Mesenchymal stem cell (in vitro differentiated cells and primary cell): ENCODE results near the gene PHACTR2.

Source experiments
- DNase-seq: peaks from one replicate; pipeline ENCODE4 v3.0.0-alpha.2; 2013
- H2AFZ ChIP-seq: one replicate; pipeline ENCODE4 v1.6.1; 2013; ENCODE audit warnings: low read depth, mild to moderate bottlenecking, control low read depth, inconsistent platforms, low read length, moderate library complexity
- H2AK5ac ChIP-seq: 2 replicates; pipeline ENCODE4 v1.6.1; 2013; ENCODE audit warnings: low read length, moderate library complexity, mild to moderate bottlenecking, inconsistent platforms; ENCODE audit not compliant: severe bottlenecking
- H2BK120ac ChIP-seq: one replicate; pipeline ENCODE4 v1.6.1; 2013; ENCODE audit warnings: low read depth, mild to moderate bottlenecking, inconsistent platforms, low read length, moderate library complexity
- H2BK12ac ChIP-seq, 2 experiments: one replicate each; pipeline ENCODE4 v1.6.1; 2013; ENCODE audit warnings: inconsistent platforms in 2 of 2, low read length in 2 of 2, mild to moderate bottlenecking in 2 of 2, moderate library complexity in 2 of 2, control low read depth in 1 of 2
- H2BK15ac ChIP-seq: one replicate; pipeline ENCODE4 v1.6.1; 2013; ENCODE audit warnings: mild to moderate bottlenecking, low read depth, inconsistent platforms; ENCODE audit not compliant: poor library complexity, severe bottlenecking
- H2BK5ac ChIP-seq: 2 replicates; pipeline ENCODE4 v1.6.1; 2013; ENCODE audit warnings: low read depth, mild to moderate bottlenecking, low read length, control low read depth, inconsistent platforms; ENCODE audit not compliant: poor library complexity, severe bottlenecking
- H3K14ac ChIP-seq, 2 experiments: one replicate each; pipeline ENCODE4 v1.6.1; 2013; ENCODE audit warnings: inconsistent platforms in 2 of 2, low read length in 2 of 2, control low read depth in 1 of 2, mild to moderate bottlenecking in 1 of 2, moderate library complexity in 1 of 2
- H3K18ac ChIP-seq, 2 experiments: one replicate each; pipeline ENCODE4 v1.6.1; 2013; ENCODE audit warnings: inconsistent platforms in 2 of 2, low read length in 2 of 2, control low read depth in 1 of 2, low read depth in 1 of 2, mild to moderate bottlenecking in 1 of 2
- H3K23ac ChIP-seq, 2 experiments: one replicate each; pipeline ENCODE4 v1.6.1; 2013; ENCODE audit warnings: inconsistent platforms in 2 of 2, low read length in 2 of 2, mild to moderate bottlenecking in 2 of 2, moderate library complexity in 2 of 2, control low read depth in 1 of 2
- H3K27ac ChIP-seq: 2 replicates; pipeline ENCODE4 v1.5.1; 2013; ENCODE audit warnings: mild to moderate bottlenecking, moderate library complexity, low read length, control low read depth, inconsistent platforms; ENCODE audit not compliant: poor library complexity, severe bottlenecking
- H3K27me3 ChIP-seq, 2 experiments: 2 replicates each; pipeline versions ENCODE4 v1.6.1 to v1.7.0; 2013; ENCODE audit warnings: low read length in 2 of 2, mild to moderate bottlenecking in 2 of 2, moderate library complexity in 2 of 2, control low read depth in 1 of 2, inconsistent platforms in 1 of 2; ENCODE audit not compliant: control insufficient read depth in 1 of 2, insufficient read depth in 1 of 2
- H3K36me3 ChIP-seq, 2 experiments: 2 replicates each; pipeline versions ENCODE4 v1.6.1 to v1.7.0; 2013; ENCODE audit warnings: low read length in 2 of 2, control low read depth in 1 of 2, inconsistent platforms in 1 of 2, low read depth in 1 of 2, mild to moderate bottlenecking in 1 of 2; ENCODE audit not compliant: insufficient read depth in 2 of 2, control insufficient read depth in 1 of 2
- H3K4ac ChIP-seq, 2 experiments: one replicate each; pipeline ENCODE4 v1.6.1; 2013; ENCODE audit warnings: inconsistent platforms in 2 of 2, low read length in 2 of 2, mild to moderate bottlenecking in 2 of 2, moderate library complexity in 2 of 2, control low read depth in 1 of 2, low read depth in 1 of 2
- H3K4me1 ChIP-seq: 2 replicates; pipeline ENCODE4 v1.6.1; 2013; ENCODE audit warnings: low read depth, low read length, control low read depth; ENCODE audit not compliant: control insufficient read depth, insufficient read depth
- H3K4me2 ChIP-seq: 2 replicates; pipeline ENCODE4 v1.6.1; 2013; ENCODE audit warnings: low read length, mild to moderate bottlenecking, inconsistent platforms; ENCODE audit not compliant: poor library complexity, severe bottlenecking
- H3K4me3 ChIP-seq, 2 experiments: 2 replicates each; pipeline versions ENCODE4 v1.5.1 to v1.7.0; 2013; ENCODE audit warnings: low read length in 2 of 2, mild to moderate bottlenecking in 2 of 2, control low read depth in 1 of 2, low read depth in 1 of 2; ENCODE audit not compliant: insufficient read depth in 1 of 2
- H3K79me1 ChIP-seq: replicated peaks from 2 replicates; pipeline ENCODE4 v1.6.1; 2013; ENCODE audit warnings: mild to moderate bottlenecking, control low read depth, low read length, inconsistent platforms; ENCODE audit not compliant: poor library complexity, severe bottlenecking
- H3K9ac ChIP-seq: 2 replicates; pipeline ENCODE4 v1.7.0; 2013; ENCODE audit warnings: mild to moderate bottlenecking, low read length, moderate library complexity
- H3K9me3 ChIP-seq: 2 replicates; pipeline ENCODE4 v1.7.0; 2013; ENCODE audit warnings: mild to moderate bottlenecking, low read length; ENCODE audit not compliant: control insufficient read depth
- H4K8ac ChIP-seq: one replicate; pipeline ENCODE4 v1.6.1; 2013; ENCODE audit warnings: inconsistent platforms, mild to moderate bottlenecking, low read length, moderate library complexity
- H4K91ac ChIP-seq: one replicate; pipeline ENCODE4 v1.6.1; 2013; ENCODE audit warnings: mild to moderate bottlenecking, low read length, inconsistent platforms
- WGBS: methylation state at CpG from one replicate; pipeline ENCODE4 v1.1.7; 2013; ENCODE audit warnings: mixed read lengths; 5-methylcytosine and 5-hydroxymethylcytosine counted together

PHACTR2 gene

GRCh38 chr6:143758551-143758950, 80.8 kb downstream of the PHACTR2 start:
- H3K27ac ChIP-seq: no peak overlapping the region
- H3K27me3 ChIP-seq: no peaks in the 10 kb centered on the region
- H3K36me3 ChIP-seq: peaks cover 7 to 42% of the 10 kb centered on the region in 2 experiments
- no peak overlapping the region for H3K9ac ChIP-seq
- no peak overlapping the region for H2BK15ac ChIP-seq
- H4K8ac ChIP-seq: no peak overlapping the region
- H3K4me3 ChIP-seq: no peak overlapping the region
- no peak overlapping the region for H3K4me2 ChIP-seq
- H3K14ac ChIP-seq: no peak overlapping the region
- no peak overlapping the region for H2BK120ac ChIP-seq
- H4K91ac ChIP-seq: no peak overlapping the region
- no peaks in the 10 kb centered on the region for H3K4me1 ChIP-seq
- H3K79me1 ChIP-seq: peaks cover 3% of the 10 kb centered on the region
- no peak overlapping the region for H2AFZ ChIP-seq
- no peak overlapping the region for H3K23ac ChIP-seq
- DNase-seq: no peak
- H2AK5ac ChIP-seq: no peak overlapping the region
- H3K9me3 ChIP-seq: no peaks in the 10 kb centered on the region
- no peak overlapping the region for H3K4ac ChIP-seq
- no peak overlapping the region for H2BK5ac ChIP-seq
- no peak overlapping the region for H2BK12ac ChIP-seq
- no peak overlapping the region for H3K18ac ChIP-seq

- no peak overlapping the region for H3K4ac ChIP-seq
- WGBS: 94% methylated on average over 3 of the region's 3 CpGs
- no peaks in the 10 kb centered on the region for H3K27me3 ChIP-seq
- H2BK5ac ChIP-seq: no peak overlapping the region
- no peak overlapping the region for H2BK120ac ChIP-seq
- no peak overlapping the region for H3K4me3 ChIP-seq
- H3K14ac ChIP-seq: no peak overlapping the region
- H3K23ac ChIP-seq: no peak overlapping the region
- H3K79me1 ChIP-seq: peaks cover 3% of the 10 kb centered on the region
- H3K27ac ChIP-seq: no peak overlapping the region
- no peak overlapping the region for H2AK5ac ChIP-seq
- peak overlapping the region; percentile 15 for H3K9ac ChIP-seq
- DNase-seq: no peak
- peaks cover 3 to 37% of the 10 kb centered on the region in 2 experiments for H3K36me3 ChIP-seq
- H3K4me1 ChIP-seq: no peaks in the 10 kb centered on the region
- no peak overlapping the region for H4K8ac ChIP-seq
- H3K9me3 ChIP-seq: no peaks in the 10 kb centered on the region
- no peak overlapping the region for H3K18ac ChIP-seq
- no peak overlapping the region for H4K91ac ChIP-seq
- H2AFZ ChIP-seq: no peak overlapping the region
- H3K4me2 ChIP-seq: no peak overlapping the region
- no peak overlapping the region for H2BK15ac ChIP-seq
- no peak overlapping the region for H2BK12ac ChIP-seq
These were observed 81.9 kb downstream of the PHACTR2 start for GRCh38 chr6:143759666-143760065.

- Histone ChIP-seq H3K79me1 (peaks cover 2% of the 10 kb centered on the region), H3K27me3 (no peaks in the 10 kb centered on the region), H3K18ac (no peak overlapping the region), H2BK120ac (no peak overlapping the region), H4K8ac (no peak overlapping the region), H3K14ac (no peak overlapping the region), H3K4me2 (no peak overlapping the region), H3K9ac (no peak overlapping the region), H4K91ac (no peak overlapping the region), H3K27ac (no peak overlapping the region), H2BK12ac (no peak overlapping the region), H3K23ac (no peak overlapping the region), H3K36me3 (peaks cover 9 to 38% of the 10 kb centered on the region in 2 experiments), H3K4ac (no peak overlapping the region), H2AFZ (no peak overlapping the region), H2BK5ac (no peak overlapping the region), H3K4me1 (no peaks in the 10 kb centered on the region), H2BK15ac (no peak overlapping the region), H3K9me3 (no peaks in the 10 kb centered on the region), H3K4me3 (no peak overlapping the region), H2AK5ac (no peak overlapping the region)
- DNase-seq: no peak
These were observed 83.3 kb downstream of the PHACTR2 start for GRCh38 chr6:143761074-143761473.

- Histone ChIP-seq H3K4me1 (no peaks in the 10 kb centered on the region), H3K27me3 (no peaks in the 10 kb centered on the region), H2AFZ (no peak overlapping the region), H3K14ac (no peak overlapping the region), H3K18ac (no peak overlapping the region), H3K9ac (no peak overlapping the region), H3K79me1 (peaks cover 2% of the 10 kb centered on the region), H3K36me3 (peaks cover 9 to 47% of the 10 kb centered on the region in 2 experiments), H2BK120ac (no peak overlapping the region), H3K4me3 (no peak overlapping the region), H2BK15ac (no peak overlapping the region), H4K8ac (no peak overlapping the region), H2AK5ac (no peak overlapping the region), H3K4me2 (no peak overlapping the region), H2BK5ac (no peak overlapping the region), H2BK12ac (no peak overlapping the region), H3K27ac (no peak overlapping the region), H3K23ac (no peak overlapping the region), H3K4ac (no peak overlapping the region), H3K9me3 (no peaks in the 10 kb centered on the region), H4K91ac (no peak overlapping the region)
- no peak for DNase-seq
- 100% methylated on average over 1 of the region's 3 CpGs for WGBS
These were observed 84.4 kb downstream of the PHACTR2 start for GRCh38 chr6:143762126-143762525.
